K562 (cell line): ENCODE data around the gene CPPED1. TPM values are rescaled to one million over a fixed set of nuclear protein-coding genes. Genes with fewer than 3 reads are reported as not detected.

Source experiments
- CCAR2 ChIP-seq: fragments of 200-400 bp; formaldehyde crosslinking; IDR thresholded peaks from 2 replicates; pipeline ENCODE4 v1.6.1; 2017; ENCODE audit warnings: mild to moderate bottlenecking, low read depth, low read length
- CEBPB ChIP-seq: fragments of 450-650 bp; IDR thresholded peaks from 2 replicates; pipeline ENCODE4 v1.6.1; 2016; ENCODE audit warnings: missing genetic modification characterization, missing compliant biosample characterization
- CREM ChIP-seq: IDR thresholded peaks from 2 replicates; pipeline ENCODE4 v1.6.1; 2014; ENCODE audit warnings: antibody characterized with exemption, low read depth
- ESRRA ChIP-seq: fragments of 450-650 bp; IDR thresholded peaks from 2 replicates; pipeline ENCODE4 v1.6.1; 2014; ENCODE audit warnings: low read depth, mild to moderate bottlenecking, moderate library complexity, borderline replicate concordance
- PHF8 ChIP-seq: fragments of 200-600 bp; sonication (generic); IDR thresholded peaks from 2 replicates; pipeline ENCODE4 v1.6.1; 2012; ENCODE audit warnings: mixed run types, mild to moderate bottlenecking, inconsistent platforms, low read length, moderate library complexity, borderline replicate concordance
- POLR2A ChIP-seq: fragments of 450-650 bp; conservative IDR thresholded peaks from 2 replicates; pipeline ENCODE4 v1.6.1; 2016
- SREBF1 ChIP-seq: fragments of 150-350 bp; IDR thresholded peaks from 2 replicates; pipeline ENCODE4 v1.6.1; 2014; ENCODE audit warnings: antibody characterized with exemption, low read depth, low read length, borderline replicate concordance
- TCFL5 ChIP-seq: fragments of 250-450 bp; sonication (Bioruptor Pico); conservative IDR thresholded peaks from 2 replicates; pipeline ENCODE4 v1.6.1; 2021; ENCODE audit warnings: mild to moderate bottlenecking, moderate library complexity, matching md5 sums
- ZNF586 ChIP-seq: fragments of 450-650 bp; formaldehyde crosslinking; conservative IDR thresholded peaks from 2 replicates; pipeline ENCODE4 v1.4.0; 2020; ENCODE audit warnings: mild to moderate bottlenecking, moderate library complexity
- ZNF707 ChIP-seq: fragments of 250-450 bp; sonication (Bioruptor Pico); conservative IDR thresholded peaks from 2 replicates; pipeline ENCODE4 v1.8.0; 2022; ENCODE audit warnings: inconsistent platforms, mild to moderate bottlenecking, moderate library complexity
- polyA plus RNA-seq, 8 experiments: library from polyadenylated mRNA; depleted of rRNA in 4 of 8; stranded (reverse) in 5 of 8; unstranded in 3 of 8; fragments of >200 nt; fragmentation: Nextera tagmentation in 2 of 8; fragmentation: Illumina TruSeq in 1 of 8; extraction: Ambion mirVana in 2 of 8; extraction: Trizol in 1 of 8; gene quantifications; 2 replicates each; pipeline versions ENCODE4 v1.2.1 to v1.2.3, GENCODE V29; 2011 to 2014; ENCODE audit warnings: inconsistent platforms in 1 of 8, missing spikeins in 1 of 8
- total RNA-seq, 7 experiments: library from RNA; depleted of rRNA in 6 of 7; stranded (reverse); fragments of >200 nt in 6 of 7; fragmentation: Illumina TruSeq in 2 of 7; extraction: Trizol in 2 of 7; gene quantifications; 2 replicates each; pipeline versions ENCODE4 v1.2.1 to v1.2.3, GENCODE V29; 2011 to 2021; ENCODE audit warnings: low replicate concordance in 1 of 7
- TF ChIP-seq, protein P1 (sequence below), 2 experiments: fragments of 450-650 bp in 1 of 2; sonication (generic) in 1 of 2; formaldehyde crosslinking; conservative IDR thresholded peaks; 2 replicates each; pipeline versions ENCODE4 v1.4.0 to v1.8.1; 2020 to 2022; ENCODE audit warnings: mild to moderate bottlenecking in 1 of 2, missing genetic modification reagents in 1 of 2
- TF ChIP-seq, protein P2 (sequence below), 2 experiments: fragments of 450-650 bp in 1 of 2; IDR thresholded peaks; 2 replicates each; pipeline ENCODE4 v1.6.1; 2011 to 2017; ENCODE audit warnings: low read depth in 2 of 2, antibody characterized with exemption in 1 of 2, borderline replicate concordance in 1 of 2, low read length in 1 of 2, mild to moderate bottlenecking in 1 of 2, mixed read lengths in 1 of 2; ENCODE audit not compliant: control insufficient read depth in 1 of 2
- TF ChIP-seq, protein P3 (sequence below): sonication (generic); formaldehyde crosslinking; IDR thresholded peaks from 2 replicates; pipeline ENCODE4 v1.8.1; 2023; ENCODE audit warnings: mild to moderate bottlenecking, missing genetic modification reagents
- TF ChIP-seq, protein P4 (sequence below), 3 experiments: fragments of 200-800 bp in 1 of 3; sonication (Bioruptor generic) in 1 of 3; sonication (generic) in 1 of 3; formaldehyde crosslinking in 1 of 3; IDR thresholded peaks; 2 replicates each; pipeline versions ENCODE4 v1.6.1 to v1.8.0; 2016 to 2022; ENCODE audit warnings: mild to moderate bottlenecking in 2 of 3, missing compliant biosample characterization in 2 of 3, missing genetic modification characterization in 2 of 3, missing genetic modification reagents in 1 of 3
- TF ChIP-seq, protein P5 (sequence below): fragments of 250-450 bp; sonication (Bioruptor Pico); IDR thresholded peaks from 2 replicates; pipeline ENCODE4 v1.5.0; 2021; ENCODE audit warnings: mild to moderate bottlenecking, moderate library complexity
- TF ChIP-seq, protein P6 (sequence below): sonication (generic); IDR thresholded peaks from 2 replicates; pipeline ENCODE4 v1.6.1; 2016

CPPED1 gene
- total and polyA plus RNA-seq, 9 of the 15 experiments (the other 6 are each of a cell fraction or from before 2014, with no cell fraction given): 7.5 to 25.7 (median 16.9) TPM

DNA sequence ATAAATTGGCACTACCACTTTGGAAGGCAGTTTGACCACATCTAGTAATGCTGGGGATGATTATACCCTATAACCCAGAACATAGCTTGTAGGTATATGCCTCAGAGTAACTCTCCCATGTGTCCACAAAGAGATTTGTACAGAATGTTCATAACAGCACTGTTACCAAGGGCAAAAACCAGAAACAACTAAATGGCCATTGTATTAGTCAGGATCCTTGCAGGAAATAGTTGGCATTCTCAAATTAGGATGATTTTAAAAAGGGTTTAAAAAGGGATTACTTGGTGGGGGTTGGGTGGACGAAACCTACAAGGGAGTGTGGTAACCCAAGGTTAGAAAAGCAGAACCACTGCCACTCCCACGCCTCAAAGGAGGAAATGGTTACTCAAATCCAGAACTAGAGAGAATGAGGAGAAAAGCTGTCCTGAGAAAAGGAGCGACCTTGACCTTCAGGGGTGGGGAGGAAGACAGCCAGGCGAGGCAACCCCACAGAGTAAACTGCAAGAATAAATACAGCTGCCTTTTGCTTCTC, 2.1 kb downstream of the CPPED1 start (continued):
- TF ChIP-seq, protein P1, sequence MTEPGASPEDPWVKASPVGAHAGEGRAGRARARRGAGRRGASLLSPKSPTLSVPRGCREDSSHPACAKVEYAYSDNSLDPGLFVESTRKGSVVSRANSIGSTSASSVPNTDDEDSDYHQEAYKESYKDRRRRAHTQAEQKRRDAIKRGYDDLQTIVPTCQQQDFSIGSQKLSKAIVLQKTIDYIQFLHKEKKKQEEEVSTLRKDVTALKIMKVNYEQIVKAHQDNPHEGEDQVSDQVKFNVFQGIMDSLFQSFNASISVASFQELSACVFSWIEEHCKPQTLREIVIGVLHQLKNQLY (CRISPR knock-in tag; conservative IDR thresholded peaks at IDR 0.05): no peak
- TF ChIP-seq ZNF586: no peak
- TF ChIP-seq, protein P2, sequence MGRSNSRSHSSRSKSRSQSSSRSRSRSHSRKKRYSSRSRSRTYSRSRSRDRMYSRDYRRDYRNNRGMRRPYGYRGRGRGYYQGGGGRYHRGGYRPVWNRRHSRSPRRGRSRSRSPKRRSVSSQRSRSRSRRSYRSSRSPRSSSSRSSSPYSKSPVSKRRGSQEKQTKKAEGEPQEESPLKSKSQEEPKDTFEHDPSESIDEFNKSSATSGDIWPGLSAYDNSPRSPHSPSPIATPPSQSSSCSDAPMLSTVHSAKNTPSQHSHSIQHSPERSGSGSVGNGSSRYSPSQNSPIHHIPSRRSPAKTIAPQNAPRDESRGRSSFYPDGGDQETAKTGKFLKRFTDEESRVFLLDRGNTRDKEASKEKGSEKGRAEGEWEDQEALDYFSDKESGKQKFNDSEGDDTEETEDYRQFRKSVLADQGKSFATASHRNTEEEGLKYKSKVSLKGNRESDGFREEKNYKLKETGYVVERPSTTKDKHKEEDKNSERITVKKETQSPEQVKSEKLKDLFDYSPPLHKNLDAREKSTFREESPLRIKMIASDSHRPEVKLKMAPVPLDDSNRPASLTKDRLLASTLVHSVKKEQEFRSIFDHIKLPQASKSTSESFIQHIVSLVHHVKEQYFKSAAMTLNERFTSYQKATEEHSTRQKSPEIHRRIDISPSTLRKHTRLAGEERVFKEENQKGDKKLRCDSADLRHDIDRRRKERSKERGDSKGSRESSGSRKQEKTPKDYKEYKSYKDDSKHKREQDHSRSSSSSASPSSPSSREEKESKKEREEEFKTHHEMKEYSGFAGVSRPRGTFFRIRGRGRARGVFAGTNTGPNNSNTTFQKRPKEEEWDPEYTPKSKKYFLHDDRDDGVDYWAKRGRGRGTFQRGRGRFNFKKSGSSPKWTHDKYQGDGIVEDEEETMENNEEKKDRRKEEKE (IDR thresholded peaks at IDR 0.05; ENCODE audit: borderline replicate concordance in 1 of 2, control insufficient read depth in 1 of 2, low read depth in 2 of 2, low read length in 1 of 2): no peak
- TF ChIP-seq TCFL5 (CRISPR knock-in tag): no peak
- TF ChIP-seq, protein P3, sequence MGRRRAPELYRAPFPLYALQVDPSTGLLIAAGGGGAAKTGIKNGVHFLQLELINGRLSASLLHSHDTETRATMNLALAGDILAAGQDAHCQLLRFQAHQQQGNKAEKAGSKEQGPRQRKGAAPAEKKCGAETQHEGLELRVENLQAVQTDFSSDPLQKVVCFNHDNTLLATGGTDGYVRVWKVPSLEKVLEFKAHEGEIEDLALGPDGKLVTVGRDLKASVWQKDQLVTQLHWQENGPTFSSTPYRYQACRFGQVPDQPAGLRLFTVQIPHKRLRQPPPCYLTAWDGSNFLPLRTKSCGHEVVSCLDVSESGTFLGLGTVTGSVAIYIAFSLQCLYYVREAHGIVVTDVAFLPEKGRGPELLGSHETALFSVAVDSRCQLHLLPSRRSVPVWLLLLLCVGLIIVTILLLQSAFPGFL: no peak
- TF ChIP-seq, protein P4, sequence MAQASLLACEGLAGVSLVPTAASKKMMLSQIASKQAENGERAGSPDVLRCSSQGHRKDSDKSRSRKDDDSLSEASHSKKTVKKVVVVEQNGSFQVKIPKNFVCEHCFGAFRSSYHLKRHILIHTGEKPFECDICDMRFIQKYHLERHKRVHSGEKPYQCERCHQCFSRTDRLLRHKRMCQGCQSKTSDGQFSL (CRISPR knock-in tag; IDR thresholded peaks at IDR 0.05): no peak
- TF ChIP-seq, protein P4 (tag; IDR thresholded peaks at IDR 0.05): no peak
- TF ChIP-seq, protein P5, sequence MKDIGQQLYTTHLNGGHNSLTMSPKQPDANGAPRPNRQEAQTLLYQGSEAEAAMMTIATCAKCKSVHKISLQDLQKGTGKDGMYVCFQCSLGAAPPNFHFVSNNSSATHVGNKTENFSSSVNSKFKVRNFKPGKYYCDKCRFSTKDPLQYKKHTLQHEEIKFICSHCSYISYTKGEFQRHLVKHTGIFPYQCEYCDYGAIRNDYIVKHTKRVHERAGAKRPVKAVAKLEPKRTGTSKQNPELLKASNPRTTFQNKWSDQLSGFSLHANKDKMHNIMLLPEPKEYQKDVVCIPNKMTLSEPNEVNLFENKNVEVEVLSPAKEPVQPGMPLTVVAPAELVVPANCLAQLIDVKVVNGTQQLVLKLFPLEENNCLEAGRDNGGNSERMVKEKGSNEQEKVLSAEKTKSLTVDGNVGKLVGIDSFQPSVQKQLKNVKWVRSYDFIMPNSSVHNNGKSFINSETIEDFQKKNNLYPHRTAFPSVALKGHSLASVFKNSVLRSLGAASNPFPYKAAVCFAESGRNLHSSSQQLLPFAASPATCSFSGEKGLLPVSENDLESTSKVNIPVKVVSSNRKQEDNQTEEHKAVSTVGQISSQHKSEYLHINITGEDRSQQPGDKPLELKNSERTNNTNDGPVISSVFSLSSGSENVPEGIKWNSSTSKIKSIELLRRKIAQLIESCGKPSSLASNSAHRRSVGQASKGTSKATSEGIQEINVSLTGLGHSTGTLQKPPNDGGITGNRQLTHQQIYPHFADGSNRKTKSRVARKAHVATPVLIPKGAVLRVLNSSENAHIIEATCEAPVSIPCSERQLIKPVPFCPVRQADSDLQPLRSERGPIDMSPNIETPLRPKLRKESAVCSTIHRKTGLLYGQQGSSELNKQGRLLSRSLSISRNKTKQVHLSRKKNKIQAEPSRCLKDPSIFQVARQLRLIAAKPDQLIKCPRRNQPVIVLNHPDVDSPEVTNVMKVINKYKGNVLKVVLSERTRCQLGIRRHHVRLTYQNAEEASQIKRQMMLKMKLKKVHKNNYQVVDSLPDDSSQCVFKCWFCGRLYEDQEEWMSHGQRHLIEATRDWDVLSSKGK (CRISPR knock-in tag): no peak
- no peak for TF ChIP-seq CCAR2
- TF ChIP-seq CREM: peak; percentile 35; the same call in 1 of the 2 replicates
- TF ChIP-seq, protein P6, sequence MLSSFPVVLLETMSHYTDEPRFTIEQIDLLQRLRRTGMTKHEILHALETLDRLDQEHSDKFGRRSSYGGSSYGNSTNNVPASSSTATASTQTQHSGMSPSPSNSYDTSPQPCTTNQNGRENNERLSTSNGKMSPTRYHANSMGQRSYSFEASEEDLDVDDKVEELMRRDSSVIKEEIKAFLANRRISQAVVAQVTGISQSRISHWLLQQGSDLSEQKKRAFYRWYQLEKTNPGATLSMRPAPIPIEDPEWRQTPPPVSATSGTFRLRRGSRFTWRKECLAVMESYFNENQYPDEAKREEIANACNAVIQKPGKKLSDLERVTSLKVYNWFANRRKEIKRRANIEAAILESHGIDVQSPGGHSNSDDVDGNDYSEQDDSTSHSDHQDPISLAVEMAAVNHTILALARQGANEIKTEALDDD: peak; percentile 96
- no peak for TF ChIP-seq SREBF1
- no peak for TF ChIP-seq PHF8
- TF ChIP-seq CEBPB (tag): peak; percentile 70
- TF ChIP-seq POLR2A: no peak
- TF ChIP-seq ZNF707 (CRISPR knock-in tag): no peak
- TF ChIP-seq ESRRA: peak; percentile 96
